ENCODE data around the gene TRIM3.

The TRIM3 gene

GRCh38 chr11:6437423-6437822 lies 36.3 kb downstream of the TRIM3 start:
- DNase-seq: no peak

GRCh38 chr11:6433998-6434660 lies 39.6 kb downstream of the TRIM3 start:
- DNase-seq: no peak

GRCh38 chr11:6431861-6432260 lies 41.9 kb downstream of the TRIM3 start:
- no peak for DNase-seq

DNA sequence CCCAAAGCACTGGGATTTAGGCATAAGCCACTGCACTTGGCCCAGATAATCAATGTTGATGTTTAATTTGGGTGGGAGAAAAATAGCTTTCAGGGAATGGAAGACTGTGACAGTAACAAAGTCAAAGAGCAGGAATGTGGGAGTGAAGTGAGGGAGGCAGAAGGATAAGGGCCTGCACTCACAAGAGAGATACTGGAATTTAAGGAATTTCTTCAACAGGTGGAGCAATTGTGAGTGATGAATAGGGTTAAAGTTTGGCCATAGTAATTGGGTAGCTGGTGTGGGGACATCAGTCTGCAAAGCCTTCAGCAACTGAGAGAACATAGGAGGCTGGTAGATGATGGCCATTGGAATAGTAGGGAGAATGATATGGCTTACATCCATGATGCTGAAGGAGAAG lies 46.2 kb downstream of the TRIM3 start:
- no peak for DNase-seq

DNA sequence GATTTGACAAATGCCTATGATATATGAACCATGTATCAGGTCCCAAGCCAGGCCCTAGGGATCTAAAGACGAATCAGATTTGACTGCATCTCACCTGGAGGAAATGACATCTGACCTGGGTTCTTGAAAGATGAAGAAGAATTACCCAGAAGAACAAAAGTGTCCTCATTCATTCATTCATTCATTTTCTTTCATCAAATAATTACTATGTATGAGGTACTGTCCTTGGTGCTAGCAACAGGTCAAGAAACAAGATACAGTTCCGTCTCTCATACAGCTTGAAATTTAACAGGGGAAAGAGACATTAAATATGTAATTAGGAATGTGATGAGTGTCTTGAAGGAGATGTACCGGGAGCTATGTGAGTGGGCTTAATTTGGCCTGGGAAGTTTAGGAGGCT lies 53.1 kb downstream of the TRIM3 start:
- DNase-seq: no peak

- DNase-seq: no peak
These were observed 54.6 kb downstream of the TRIM3 start, which contains the start of gene APBB1 for GRCh38 chr11:6419009-6419631. Gene APBB1 (minus strand): TSS chr11:6419094. CDS start chr11:6411347, 7,747 bp downstream.

- DNase-seq: no peak
These were observed 55.2 kb downstream of the TRIM3 start for GRCh38 chr11:6418557-6419008.

- DNase-seq: no peak
These were observed 55.7 kb downstream of the TRIM3 start for GRCh38 chr11:6417907-6418556.

- DNase-seq: no peak
These were observed 57.9 kb downstream of the TRIM3 start for GRCh38 chr11:6415797-6416196.

GRCh38 chr11:6414874-6415328 lies 58.8 kb downstream of the TRIM3 start:
- no peak for DNase-seq

DNA sequence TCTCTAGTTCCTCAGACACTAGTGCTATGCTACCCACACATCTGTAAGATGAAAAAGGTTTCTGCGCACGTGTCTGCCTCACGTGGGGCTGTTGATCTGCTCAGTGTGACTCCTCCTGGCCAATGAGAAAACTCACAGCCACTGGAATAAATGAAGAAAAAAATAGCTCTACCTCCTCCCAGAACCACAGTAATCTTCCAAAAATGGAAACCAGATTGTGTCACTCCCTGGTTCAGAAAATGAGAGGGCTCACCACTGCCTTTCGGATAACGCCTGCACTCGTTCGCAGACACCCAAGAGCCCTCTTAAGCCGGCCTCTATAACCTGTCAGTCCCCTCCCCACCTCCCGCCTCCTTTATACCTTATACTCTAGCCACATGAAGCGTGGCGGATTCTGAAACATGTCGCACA lies 59.9 kb downstream of the TRIM3 start:
- no peak for DNase-seq

DNA sequence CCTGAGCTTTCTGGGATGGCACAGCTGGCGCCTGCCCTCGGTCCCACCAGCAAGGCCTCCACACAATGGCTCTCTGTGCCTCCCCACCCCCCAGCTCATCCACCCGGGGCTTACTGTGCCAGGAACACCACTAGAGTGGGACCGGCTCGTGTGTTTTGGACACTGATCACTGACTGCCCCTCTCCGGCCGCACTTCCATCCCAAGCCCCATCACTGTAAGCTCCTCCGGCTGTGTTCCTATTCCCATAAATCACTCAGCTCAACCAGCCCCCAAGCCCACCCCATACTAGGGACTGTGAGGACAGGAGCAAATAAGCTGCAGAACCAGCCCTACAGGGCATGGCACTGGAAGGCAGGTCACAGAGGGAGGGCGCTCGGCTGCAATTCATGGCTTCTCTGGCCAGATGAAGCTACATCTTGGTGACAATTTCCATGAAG lies 62.1 kb downstream of the TRIM3 start:
- no peak for DNase-seq

- DNase-seq: no peak
These were observed 62.9 kb downstream of the TRIM3 start for GRCh38 chr11:6410695-6411430.

DNA sequence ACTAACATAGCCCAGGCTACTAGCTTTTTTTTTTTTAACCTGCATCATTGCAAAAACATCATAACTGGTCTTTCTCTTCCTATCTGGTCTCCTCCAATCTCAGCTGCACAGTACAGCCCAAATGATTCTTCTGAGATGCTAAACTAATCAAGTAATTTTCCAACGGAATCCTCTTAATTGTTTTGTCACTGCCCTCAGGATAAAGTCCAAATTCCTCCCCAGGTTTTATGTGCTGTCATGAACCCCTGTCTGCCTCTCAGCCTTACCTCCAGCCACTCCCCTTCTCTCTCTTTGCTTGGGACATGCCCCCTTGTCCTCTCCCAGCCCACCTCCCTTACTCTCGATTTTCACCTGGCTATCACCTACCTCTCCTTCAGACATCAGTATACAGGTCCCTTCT lies 67.4 kb downstream of the TRIM3 start:
- DNase-seq: no peak

DNA sequence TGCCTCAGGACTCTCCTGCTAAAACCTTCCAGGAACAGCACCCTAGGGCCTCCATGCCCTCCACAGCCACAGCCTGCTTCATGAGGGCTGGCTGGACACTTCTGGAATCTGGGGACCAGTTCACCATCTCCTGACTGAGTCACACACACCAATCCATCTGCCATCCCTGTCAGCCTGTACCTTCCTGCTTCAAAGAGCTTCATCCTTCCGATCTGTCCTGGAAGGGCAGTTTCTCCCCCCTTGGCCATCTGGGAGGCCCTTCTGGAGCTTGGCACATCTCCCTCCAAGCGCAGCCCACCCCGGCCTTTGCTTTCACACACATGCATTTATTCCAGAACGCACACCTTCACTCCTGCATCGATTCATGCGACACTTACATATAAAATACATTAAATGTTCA lies 67.9 kb downstream of the TRIM3 start:
- DNase-seq: no peak

DNA sequence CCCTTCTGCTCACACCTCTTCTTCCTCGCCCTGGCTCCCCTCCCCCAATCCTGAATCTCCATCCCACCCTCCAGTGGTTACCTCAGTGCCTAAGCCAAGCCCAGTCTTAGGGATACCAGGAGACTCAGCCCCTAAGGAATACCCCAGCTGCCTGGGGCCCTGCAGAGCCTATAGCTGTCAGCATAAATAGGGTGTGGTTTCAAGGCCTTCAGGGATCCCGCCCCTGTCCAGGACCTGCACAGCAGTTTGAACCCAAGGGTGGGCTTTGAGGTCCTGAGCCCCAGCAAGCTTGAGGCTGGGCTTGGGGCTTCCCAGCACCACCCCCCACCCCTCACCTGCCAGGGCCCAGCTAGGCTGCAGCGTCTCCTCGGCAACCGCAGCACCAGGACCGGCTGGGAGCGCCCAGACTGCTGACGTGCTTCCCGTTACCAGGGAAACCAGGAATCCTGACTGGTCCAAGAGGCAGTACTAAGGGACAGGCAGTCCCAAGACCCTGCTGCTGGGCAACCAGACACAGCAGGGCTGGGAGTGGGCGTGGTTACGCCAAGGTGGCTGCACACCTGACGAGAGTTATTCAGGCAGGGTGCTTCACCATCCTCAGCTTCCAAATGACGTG lies 68.6 kb downstream of the TRIM3 start:
- peak; percentile 58 for DNase-seq

DNA sequence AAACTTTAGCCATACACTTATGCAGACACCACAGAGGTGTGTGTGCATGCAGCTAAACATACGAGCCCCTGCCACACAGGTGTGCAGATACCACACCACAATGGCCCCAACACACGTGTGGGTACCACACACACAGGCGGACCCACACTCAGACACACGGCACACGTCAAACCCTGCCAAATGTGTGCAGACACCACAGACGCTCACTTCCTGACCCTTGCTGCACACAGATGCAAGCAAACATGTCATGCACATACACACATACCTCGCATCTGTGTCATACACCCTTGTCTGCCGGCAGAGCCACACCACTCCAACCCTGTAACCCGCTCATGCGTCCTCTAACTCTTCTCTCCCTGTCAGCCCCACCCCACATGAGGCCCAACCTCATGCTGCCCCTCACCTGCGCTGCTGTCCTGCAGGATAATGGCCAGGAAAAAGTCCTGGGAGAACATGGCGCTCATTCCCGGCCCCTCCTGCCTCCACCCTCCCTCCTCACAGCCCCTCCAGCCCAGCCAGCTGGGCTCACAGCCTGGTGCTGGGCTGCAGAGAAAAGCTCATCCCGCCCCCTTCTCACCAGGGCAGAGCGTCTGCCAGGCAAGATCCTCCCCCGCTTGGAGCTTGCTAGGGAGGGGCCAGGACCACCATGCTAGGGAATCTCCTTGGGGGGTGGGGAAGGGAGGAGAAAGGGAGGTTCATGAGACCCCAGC lies 69.2 kb downstream of the TRIM3 start:
- no peak for DNase-seq

GRCh38 chr11:6403539-6403938 lies 70.2 kb downstream of the TRIM3 start:
- no peak for DNase-seq

DNA sequence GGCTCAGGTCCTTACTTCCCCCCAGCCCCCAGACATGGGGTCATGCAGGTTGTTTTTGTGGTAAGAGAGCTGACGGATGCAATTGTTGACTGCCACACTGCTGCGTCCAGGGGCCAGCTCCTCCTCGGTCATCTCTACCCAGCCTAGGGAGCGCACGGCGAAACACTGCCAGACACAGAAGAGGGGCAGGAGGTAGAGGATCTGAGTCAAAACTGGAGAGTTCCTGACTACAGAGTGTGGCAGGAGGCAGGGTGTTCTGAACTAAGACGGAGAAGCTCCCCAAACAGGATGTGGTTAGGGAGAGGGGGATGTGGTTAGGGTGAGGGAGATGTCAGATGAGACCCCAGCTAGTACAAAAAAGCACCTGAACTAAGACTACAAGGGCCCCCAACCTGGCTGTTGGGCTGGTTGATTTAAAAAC lies 71.2 kb downstream of the TRIM3 start:
- no peak for DNase-seq

GRCh38 chr11:6402061-6402470 lies 71.7 kb downstream of the TRIM3 start:
- DNase-seq: no peak

- no peak for DNase-seq
These were observed 72.3 kb downstream of the TRIM3 start for GRCh38 chr11:6401464-6401863.
